HG03575 (cell line): ENCODE measurements around the gene CDH1.
"Not testable (repeated sequence)": the region's sequence is repeated elsewhere in the genome, so short reads cannot be mapped to it uniquely, and the experiment has no call there.

Experiments used
- ATAC-seq: cut with Tn5 transposase; IDR thresholded peaks from one replicate; pipeline ENCODE4 v1.9.1; 2021; ENCODE audit not compliant: unreplicated experiment, insufficient number of reproducible peaks, low FRiP score; ENCODE audit errors: extremely low read depth

Gene CDH1

DNA sequence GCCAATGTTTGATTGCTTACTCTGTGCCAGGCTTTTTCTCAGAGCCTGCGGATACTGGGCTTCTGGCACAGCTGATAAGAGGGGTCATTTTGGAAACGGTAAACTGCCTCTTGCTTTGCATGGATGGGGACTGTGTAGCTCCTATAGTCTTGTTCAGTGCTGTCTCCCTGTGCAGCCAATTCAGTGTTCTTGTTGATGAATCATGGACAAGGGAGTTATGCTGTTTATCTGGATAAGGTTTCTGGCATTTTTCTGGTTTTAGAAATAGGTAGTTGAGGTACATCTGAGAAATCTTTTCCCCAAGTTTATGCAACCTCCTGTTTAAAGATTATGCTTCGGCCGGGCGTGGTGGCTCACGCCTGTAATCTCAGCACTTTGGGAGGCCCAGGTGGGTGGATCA, 89.6 kb downstream of the CDH1 start:
- no peak for ATAC-seq

DNA sequence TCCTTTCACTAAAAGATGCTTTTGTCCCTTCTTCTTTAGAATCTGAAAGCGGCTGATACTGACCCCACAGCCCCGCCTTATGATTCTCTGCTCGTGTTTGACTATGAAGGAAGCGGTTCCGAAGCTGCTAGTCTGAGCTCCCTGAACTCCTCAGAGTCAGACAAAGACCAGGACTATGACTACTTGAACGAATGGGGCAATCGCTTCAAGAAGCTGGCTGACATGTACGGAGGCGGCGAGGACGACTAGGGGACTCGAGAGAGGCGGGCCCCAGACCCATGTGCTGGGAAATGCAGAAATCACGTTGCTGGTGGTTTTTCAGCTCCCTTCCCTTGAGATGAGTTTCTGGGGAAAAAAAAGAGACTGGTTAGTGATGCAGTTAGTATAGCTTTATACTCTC, 96.2 kb downstream of the CDH1 start:
- ATAC-seq, result no peak

DNA sequence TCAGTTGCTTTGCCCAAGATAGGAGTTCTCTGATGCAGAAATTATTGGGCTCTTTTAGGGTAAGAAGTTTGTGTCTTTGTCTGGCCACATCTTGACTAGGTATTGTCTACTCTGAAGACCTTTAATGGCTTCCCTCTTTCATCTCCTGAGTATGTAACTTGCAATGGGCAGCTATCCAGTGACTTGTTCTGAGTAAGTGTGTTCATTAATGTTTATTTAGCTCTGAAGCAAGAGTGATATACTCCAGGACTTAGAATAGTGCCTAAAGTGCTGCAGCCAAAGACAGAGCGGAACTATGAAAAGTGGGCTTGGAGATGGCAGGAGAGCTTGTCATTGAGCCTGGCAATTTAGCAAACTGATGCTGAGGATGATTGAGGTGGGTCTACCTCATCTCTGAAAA, 97.5 kb downstream of the CDH1 start:
- ATAC-seq, result no peak

DNA sequence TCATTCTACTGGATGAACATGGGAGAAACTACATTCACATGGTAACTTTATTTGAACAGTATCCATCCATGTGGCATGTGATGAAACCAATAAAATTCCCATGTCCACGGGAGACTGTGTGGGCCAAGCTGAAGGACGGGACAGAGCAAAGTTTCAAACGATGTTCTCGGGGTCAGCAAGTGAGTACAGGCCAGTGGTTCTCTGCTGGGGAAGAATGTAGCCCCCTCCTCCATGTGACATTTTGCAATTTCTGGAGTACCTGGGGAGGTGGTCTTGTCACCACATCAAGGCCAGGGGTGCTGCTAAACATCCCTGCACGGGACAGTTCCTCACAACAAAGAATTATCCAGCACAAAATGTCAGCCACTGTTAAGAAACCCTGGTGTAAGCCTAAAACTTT, 98.9 kb downstream of the CDH1 start:
- no peak for ATAC-seq

DNA sequence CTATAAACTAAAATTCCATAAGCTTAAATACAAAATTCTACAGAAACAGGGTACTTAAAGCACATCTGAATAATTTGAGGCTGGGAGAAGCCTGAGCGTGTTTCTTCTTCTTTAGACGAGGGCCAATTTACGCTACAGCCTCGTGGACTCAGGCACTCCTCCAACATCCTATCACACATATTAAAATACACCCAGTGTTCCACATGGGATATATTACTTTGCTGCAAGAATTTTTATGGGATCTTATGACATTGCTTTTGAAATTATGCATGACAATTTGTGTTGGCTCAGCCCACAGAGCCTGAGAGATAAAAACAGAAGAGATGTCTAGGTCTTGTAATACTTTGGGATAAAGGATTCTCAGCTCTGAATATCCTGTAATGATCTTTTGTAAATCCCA, 102.7 kb downstream of the CDH1 start:
- no peak for ATAC-seq

DNA sequence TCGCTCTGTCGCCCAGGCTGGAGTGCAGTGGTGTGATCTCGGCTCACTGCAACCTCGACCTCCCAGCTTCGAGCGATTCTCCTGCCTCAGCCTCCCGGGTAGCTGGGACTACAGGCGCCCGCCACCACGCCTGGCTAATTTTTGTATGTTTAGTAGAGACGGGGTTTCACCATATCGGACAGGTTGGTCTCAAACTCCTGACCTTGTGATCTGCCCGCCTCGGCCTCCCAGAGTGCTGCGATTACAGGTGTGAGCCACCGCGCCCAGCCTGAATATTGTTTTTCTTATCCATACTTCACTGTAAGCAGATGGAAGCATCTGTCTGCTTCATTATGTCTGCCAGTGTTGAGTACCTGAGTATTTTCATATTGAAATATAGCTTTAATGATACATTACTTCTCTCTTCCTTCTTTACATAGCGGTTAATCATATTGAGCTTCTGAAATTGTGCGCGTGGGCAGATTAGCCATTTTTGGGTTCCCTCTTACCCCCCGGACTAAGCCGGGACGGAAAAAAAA, 105.9 kb downstream of the CDH1 start:
- ATAC-seq, result not testable (repeated sequence)

DNA sequence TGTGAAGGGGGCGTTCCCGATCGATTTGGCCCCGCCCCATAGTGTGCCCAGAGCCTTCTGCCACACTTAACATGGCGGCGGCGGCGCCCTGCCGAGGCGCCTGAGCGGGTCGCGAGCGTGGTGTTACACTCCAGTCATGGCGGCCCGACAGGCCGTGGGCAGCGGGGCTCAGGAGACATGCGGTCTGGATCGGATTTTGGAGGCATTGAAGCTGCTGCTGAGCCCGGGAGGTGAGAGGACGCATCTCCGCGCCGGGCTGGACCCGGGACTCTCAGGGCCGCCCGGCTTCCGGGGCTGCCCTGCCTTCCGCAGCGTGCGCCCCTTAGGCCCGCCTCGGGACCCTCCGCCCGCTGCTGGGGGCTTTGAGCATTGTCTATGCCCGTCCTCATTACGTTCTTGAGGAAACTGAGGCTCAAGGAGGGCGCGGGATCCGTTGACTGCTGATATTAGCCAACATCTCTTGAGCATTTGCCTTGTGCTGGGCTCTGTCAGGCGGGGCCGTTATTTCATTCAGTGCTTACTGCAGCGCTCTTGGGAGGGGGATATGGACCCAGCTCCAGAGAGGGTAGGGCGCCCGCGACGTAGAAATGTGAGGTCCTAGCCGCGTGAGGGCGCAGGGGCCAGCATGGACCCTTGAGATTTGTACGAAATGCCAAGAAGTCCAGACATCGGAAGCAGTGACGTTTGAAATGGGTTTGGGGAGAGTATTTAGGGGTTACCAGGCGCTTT, 106.6 kb downstream of the CDH1 start, which contains the start of gene TANGO6:
TSS of gene TANGO6 (plus strand) at position 50 of the 729 bp plus-strand sequence. CDS start at position 137, 87 bp downstream.
- ATAC-seq, result peak; percentile 52

DNA sequence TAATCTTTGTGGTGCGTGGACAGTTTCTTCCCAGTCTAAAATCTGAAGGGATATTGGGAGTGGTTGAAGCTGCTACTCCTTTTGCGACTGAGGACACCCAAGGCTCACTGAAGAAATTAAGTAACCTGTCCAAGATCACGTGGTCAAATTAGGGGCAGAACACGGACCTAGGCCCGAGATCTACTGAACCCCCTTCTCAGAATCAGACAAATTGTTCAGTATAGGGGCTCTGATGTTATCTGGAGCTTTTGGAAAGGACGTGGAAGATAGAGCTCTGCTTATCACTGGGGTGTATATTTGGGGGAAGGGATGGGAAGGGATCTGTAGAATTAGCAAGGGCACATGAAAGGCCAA, 107.1 kb downstream of the CDH1 start:
- ATAC-seq, result no peak

DNA sequence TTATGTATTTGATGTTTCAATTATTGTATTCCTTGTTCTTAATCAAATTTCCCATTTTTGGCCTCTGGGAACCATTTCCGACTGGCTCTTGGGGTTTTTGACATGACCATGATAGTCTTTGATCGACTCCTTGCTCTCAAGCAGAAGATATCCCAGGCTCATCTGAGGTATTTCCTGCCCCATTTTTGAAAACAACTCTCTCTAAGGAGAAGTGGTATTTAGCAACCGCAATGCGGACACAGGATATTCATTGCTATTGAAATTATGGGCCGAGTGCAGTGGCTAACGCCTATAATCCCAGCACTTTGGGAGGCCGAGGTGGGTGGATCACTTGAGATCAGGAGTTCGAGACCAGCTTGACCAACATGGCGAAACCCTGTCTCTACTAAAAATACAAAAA, 111.7 kb downstream of the CDH1 start:
- ATAC-seq, result no peak

DNA sequence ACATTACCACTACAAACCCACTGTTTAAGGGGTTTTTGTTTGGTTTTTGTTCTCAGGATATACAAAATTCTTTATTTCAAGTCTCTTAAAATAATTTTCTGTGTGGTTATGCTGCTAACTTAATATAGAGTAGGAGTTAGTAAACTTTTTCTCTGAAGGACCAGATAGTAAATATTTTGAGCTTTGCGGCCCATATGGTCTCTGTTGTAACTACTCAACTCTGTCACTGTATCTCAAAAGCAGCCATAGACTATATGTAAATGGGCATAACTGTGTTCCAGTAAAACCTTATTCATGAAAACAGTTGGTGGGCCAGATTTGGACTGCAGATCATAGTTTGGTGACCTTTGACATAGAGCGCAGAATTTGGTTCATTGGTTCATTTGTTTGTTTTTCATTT, 113.4 kb downstream of the CDH1 start:
- no peak for ATAC-seq

DNA sequence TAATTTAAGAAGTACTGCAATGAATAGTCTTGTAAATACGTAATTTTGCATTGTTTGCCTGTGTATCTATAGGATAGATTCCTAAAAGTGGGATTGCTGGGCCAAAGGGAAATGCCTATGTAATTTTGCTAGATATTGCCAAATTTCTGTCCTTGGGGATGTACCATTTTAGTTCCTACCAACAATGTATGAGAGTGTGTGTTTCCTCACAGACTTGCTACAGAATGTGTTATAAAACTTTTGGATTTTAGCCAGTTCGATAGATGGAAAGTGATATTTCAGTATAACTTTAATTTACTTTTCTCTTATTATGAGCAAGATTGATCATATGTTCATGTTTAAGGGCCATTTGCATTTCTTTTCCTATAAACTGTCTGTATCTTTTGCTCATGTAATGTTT, 114.5 kb downstream of the CDH1 start:
- ATAC-seq, result no peak

DNA sequence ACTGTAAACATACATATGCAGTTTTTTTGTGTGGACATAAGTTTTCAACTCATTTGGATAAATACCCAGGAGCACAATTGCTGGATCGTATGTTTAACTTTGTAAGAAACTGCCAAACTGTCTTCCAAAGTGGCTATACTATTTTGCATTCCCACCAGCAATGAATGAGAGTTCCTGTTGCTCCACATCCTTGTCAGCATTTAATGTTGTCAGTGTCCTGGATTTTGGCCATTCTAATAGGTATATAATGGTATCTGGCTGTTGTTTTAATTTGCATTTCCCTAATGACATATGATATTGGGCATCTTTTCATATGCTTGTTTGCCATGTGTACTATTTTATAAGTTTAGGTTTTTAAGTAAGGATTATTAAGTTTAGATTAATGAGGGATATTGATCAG, 120.4 kb downstream of the CDH1 start:
- no peak for ATAC-seq

DNA sequence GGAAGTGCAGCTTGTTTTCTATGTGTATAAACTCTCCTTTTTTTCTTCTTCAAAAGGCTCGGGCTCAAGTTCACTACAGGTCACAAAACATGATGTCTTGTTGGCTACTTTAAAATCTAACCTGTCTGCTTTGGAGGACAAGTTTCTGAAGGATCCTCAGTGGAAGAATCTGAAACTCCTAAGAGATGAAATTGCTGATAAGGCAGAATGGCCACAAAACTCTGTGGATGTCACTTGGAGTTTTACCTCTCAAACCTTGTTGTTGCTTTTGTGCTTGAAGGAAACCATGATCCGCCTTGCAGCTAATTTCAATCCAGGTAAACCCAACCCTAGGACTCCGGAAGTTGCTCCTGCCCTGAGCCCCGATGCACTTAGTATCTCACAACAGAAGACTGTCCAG, 122.7 kb downstream of the CDH1 start:
- no peak for ATAC-seq

DNA sequence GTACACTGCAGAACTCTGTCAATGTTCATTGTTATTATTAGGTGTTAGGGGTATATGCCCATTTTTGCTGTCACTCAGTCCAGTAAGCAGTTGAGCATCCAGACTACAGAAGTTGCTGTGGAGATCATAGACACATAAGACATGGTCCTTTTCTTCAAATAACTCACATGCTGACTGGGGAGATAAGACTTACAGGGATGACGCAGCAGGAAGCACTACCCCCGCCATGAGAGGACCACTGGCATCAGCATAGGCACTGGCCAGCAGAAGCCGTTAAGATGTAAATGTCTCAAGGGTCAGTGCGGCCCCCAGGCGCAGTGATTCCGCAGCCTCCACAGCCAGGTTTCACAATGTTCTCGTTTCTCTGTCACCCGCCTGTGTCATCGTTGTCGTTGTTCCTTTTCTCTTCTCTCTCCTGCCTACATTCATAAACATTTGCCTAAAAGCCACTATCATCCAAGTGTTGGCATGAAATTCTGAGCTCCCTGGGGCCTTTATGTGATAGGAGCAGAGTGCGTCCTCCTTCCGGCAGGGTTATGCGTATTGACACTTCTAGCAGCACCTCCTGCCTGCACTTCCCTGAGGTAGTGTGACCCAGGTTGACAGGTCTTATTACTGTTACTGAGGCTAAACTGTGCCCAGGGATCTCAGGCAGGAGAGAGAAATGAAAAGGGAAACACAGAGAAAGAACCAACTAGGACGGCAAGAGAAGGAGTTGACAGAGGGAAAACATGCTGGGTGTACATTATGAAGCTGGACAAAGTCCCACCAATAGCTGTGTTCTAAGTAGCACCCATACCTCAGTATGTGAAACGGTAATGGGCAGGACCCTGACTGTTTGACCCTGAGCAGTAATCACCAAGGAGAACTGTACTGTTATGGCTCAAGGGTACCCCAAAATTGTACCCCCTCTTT, 124.1 kb downstream of the CDH1 start:
- ATAC-seq, result no peak

DNA sequence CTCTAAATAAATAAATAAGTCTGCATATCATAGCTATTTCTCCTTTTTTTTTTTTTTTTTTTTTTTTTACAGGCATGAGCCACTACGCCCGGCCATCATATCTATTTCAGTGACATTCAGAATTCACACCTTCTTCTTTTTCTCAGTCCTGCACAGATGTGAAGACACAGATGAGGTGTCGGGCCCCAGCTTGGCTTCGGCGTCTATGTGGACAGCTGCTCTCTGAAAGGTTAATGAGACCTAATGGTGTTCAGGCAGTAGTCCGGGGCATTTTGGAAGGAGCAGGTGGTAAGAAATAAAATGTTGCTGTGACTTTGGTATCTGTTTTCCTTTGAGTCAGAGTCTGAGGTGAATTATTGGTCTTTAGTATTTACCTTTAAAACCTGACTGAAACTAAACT, 129.8 kb downstream of the CDH1 start:
- no peak for ATAC-seq

DNA sequence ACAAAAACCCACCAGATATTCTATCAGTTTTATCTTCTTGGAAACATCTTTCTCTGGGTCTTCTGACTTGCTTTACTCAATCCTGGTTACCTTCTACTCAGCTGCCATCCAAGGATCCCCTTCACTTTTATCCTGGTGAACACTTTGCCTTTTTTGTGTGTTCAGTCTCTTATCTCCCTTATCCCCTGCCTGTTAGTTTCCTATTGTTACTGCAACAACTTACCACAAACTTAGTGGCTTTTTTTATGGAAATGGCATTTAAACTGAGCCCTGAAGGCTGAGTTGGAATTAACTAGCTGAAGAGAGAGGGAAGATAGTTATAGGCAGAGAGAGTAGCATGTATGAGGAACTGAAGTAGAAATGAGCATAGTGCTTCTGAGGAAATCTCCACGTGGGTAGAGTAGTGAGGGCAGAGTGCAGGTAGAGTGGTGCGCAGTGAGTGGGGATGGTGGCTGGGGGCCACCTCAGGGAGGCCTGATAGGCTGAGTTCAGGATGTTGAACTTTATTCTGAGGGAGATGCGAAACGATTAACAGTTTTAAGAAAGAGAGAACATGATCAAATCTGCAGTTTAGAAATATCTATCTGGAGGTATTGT, 132.5 kb downstream of the CDH1 start:
- no peak for ATAC-seq

DNA sequence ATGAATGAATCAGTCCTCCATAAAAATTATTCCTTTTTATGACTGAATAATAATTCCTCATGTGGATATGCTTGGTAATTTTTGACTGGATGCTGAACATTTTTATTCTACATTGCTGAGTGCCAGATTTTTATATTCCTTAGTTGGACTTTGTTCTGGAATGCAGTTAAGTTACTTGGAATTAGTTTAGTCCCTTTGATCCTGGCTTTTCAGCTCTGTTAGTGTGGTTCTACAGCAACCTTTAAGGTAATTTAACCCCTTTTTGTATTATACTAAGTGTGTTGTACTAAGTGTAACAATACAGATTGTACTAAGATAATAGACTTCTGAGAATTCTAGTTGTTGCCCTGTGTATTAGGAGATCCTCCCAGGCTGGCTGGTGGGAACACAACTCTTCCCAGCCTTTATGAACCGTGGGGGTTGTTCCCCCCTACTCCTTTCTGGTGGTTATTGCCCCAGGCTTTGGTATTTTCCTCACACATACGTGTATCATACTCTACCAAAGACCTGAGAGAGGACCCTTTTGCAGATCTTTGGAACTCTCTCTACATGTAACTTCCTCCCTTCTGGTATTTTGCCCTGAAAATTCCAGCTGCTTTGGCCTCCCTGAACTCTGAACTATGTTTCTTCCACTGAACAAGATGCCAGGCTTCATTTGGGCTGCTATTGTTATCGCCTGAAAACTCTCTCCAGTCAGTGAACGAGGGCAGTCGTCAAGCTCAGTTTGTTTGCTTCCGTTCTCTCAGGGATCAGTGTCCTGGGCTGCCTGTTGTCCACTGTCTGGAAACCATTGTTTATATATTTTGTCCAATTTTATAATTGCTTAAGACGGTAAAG, 136.8 kb downstream of the CDH1 start:
- no peak for ATAC-seq

DNA sequence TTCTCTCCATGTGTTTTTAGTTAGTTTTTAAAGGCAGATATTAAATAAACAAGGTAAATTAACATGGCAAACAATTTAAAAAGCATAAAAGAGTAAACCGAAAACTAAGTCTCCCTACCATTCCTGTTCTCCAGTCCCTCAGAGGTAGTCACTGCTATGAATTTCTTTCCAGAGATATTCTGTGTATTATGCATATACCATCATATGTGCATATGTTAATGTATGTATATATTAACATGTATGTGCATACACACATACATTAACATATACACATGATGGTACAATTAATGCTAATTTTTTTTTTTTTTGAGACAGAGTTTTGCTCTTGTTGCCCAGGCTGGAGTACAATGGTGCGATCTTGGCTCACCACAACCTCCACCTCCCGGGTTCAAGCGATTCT, 138.8 kb downstream of the CDH1 start:
- no peak for ATAC-seq

DNA sequence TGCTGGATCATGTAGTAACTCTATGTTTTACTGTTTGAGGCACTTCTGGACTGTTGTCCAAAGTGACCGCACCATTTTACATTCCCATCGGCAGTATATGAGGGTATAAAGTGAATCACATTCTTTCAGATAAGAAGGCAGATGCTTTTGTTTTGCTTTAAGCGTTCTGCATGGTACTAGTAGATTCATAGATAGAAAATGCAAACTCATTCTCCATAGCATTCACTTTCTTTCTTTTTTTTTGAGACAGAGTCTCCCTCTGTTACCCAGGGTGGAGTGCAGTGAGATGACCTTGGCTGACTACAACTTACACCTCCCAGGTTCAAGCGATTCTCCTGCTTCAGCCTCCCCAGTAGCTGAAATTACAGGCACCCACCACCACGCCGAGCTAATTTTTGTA, 146.6 kb downstream of the CDH1 start:
- ATAC-seq, result no peak
